GM20000 (cell line): ENCODE measurements around the gene PCDH10.
"Not testable (repeated sequence)": the region's sequence is repeated elsewhere in the genome, so short reads cannot be mapped to it uniquely, and the experiment has no call there.

Experiments
- DNase-seq: peaks from one replicate; pipeline ENCODE4 v3.0.0; 2012; ENCODE audit warnings: low spot score
- CTCF ChIP-seq: IDR thresholded peaks from 2 replicates; pipeline ENCODE4 v1.5.1; 2012; ENCODE audit warnings: mild to moderate bottlenecking, control low read depth; ENCODE audit errors: extremely low read depth, missing control alignments

The PCDH10 gene

GRCh38 chr4:133186845-133187244 is 37.8 kb downstream of the PCDH10 start:
- no peak for DNase-seq
- no peak for TF ChIP-seq CTCF

GRCh38 chr4:133188433-133189146 is 39.5 kb downstream of the PCDH10 start:
- peak; percentile 2 for DNase-seq
- no peak for TF ChIP-seq CTCF

- TF ChIP-seq CTCF = no peak
- DNase-seq = no peak
These were observed 40.0 kb downstream of the PCDH10 start for GRCh38 chr4:133189147-133189517.

GRCh38 chr4:133190098-133190497 is 41.0 kb downstream of the PCDH10 start:
- DNase-seq = no peak
- no peak for TF ChIP-seq CTCF

- DNase-seq = no peak
- TF ChIP-seq CTCF = no peak
These were observed 59.7 kb downstream of the PCDH10 start for GRCh38 chr4:133208694-133209285.

GRCh38 chr4:133233922-133234321 is 84.8 kb downstream of the PCDH10 start:
- no peak for TF ChIP-seq CTCF
- no peak for DNase-seq

- DNase-seq = not testable (repeated sequence)
These were observed 91.4 kb downstream of the PCDH10 start for GRCh38 chr4:133240451-133240850.
